ENCODE measurements around the gene CT45A8.

DNA sequence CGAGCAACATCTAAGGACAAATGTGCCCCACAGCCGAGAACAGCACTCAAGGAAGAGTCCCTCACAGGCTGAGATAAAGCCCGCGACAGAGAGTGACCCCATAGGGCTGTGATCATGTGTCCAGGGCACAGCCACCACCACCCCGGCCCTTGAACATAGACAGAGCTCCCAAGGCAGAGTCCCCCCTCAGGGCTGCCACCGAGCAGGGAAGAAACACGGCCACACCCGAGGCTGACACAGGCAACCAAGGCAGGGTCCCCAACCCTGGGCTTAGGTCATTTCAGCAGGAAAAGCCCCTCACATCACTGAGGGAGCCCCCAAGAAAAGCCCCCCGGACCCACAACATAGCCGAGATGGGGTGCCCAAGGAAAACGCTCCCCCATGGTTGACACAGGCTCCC, 38.4 kb upstream of the CT45A8 start:
- no peak for TF ChIP-seq POLR2A (IDR thresholded peaks at IDR 0.05)
- TF ChIP-seq CTCF (IDR thresholded peaks at IDR 0.05) = no peak
